HCT116 (cell line): ENCODE results near the gene ZBED5. TPM values are rescaled to one million over a fixed set of nuclear protein-coding genes. Genes with fewer than 3 reads are reported as not detected.

ENCODE experiments used
- ATAC-seq: fragments of 200-7000 bp; cut with Tn5 transposase; 2 replicates; pipeline ENCODE4 v1.9.1; 2020; ENCODE audit warnings: mild to moderate bottlenecking, moderate library complexity
- BruUV-seq: library from RNA; stranded (reverse); fragments of 400-500 nt; replicated peaks from 2 replicates; lab custom pipeline; 2021; lab: Mats Ljungman, UMichigan
- CTCF ChIA-PET: fragments of 300-600 bp; sonication (Branson Sonifier 250); formaldehyde crosslinking; loops from one replicate; lab custom pipeline; 2021; ENCODE audit warnings: antibody characterized with exemption; lab: Charles Lee
- POLR2A ChIA-PET: fragments of 300-600, 350-600 bp; sonication (Branson Sonifier 250); formaldehyde crosslinking; loops from one replicate; lab custom pipeline; 2021; ENCODE audit warnings: antibody characterized with exemption; lab: Charles Lee
- RAD21 ChIA-PET, 2 experiments: fragments of 300-600 bp; sonication (Branson Sonifier 250); formaldehyde crosslinking; loops; one replicate each; lab custom pipeline; 2023; ENCODE audit warnings: low total read pairs in 2 of 2; ENCODE audit not compliant: uncharacterized antibody in 2 of 2, unreplicated experiment in 2 of 2, low non-redundant PET in 1 of 2; lab: Charles Lee
- DNase-seq: peaks from one replicate; pipeline ENCODE4 v3.0.0-alpha.2; 2010; ENCODE audit warnings: low read depth, low spot score
- H2AFZ ChIP-seq: fragments of 200-600 bp; shearing (Covaris generic), sonication (generic); 2 replicates; pipeline ENCODE4 v1.6.1; 2017; ENCODE audit warnings: low read depth, mixed run types, mixed read lengths, antibody characterized with exemption, low read length; ENCODE audit not compliant: poor library complexity, severe bottlenecking
- H3K27ac ChIP-seq: 2 replicates; pipeline ENCODE4 v1.5.1; 2012; ENCODE audit warnings: low read depth, low read length
- H3K27me3 ChIP-seq: fragments of 200-600 bp; sonication (generic); 2 replicates; pipeline ENCODE4 v1.6.1; 2016; ENCODE audit warnings: mixed run types, low read length, mixed read lengths; ENCODE audit not compliant: insufficient read depth
- H3K36me3 ChIP-seq, 2 experiments: fragments of 200-500 bp in 1 of 2; fragments of 200-600 bp in 1 of 2; sonication (Bioruptor generic) in 1 of 2; sonication (generic) in 1 of 2; 2 replicates each; pipeline versions ENCODE4 v1.5.1 to v1.6.1; 2014 to 2016; ENCODE audit warnings: low read length in 2 of 2, inconsistent platforms in 1 of 2, mixed read lengths in 1 of 2, mixed run types in 1 of 2; ENCODE audit not compliant: insufficient read depth in 2 of 2, control insufficient read depth in 1 of 2
- H3K4me1 ChIP-seq, 2 experiments: fragments of 200-600 bp in 1 of 2; sonication (generic) in 1 of 2; 2 replicates each; pipeline versions ENCODE4 v1.5.1 to v1.6.1; 2012 to 2017; ENCODE audit warnings: low read length in 2 of 2, inconsistent platforms in 1 of 2, mild to moderate bottlenecking in 1 of 2, mixed read lengths in 1 of 2, mixed run types in 1 of 2, moderate library complexity in 1 of 2; ENCODE audit not compliant: insufficient read depth in 2 of 2, control insufficient read depth in 1 of 2
- H3K4me2 ChIP-seq: fragments of 200-600 bp; sonication (generic); 2 replicates; pipeline ENCODE4 v1.6.1; 2017; ENCODE audit warnings: mixed run types, low read length, mixed read lengths
- H3K4me3 ChIP-seq, 2 experiments: fragments of 200-600 bp in 1 of 2; sonication (generic) in 1 of 2; replicated peaks in 1 of 2; 2 replicates each; pipeline ENCODE4 v1.5.1; 2011 to 2016; ENCODE audit warnings: low read length in 2 of 2, control low read depth in 1 of 2, low read depth in 1 of 2, mild to moderate bottlenecking in 1 of 2, mixed read lengths in 1 of 2, mixed run types in 1 of 2
- H3K79me2 ChIP-seq: fragments of 200-600 bp; sonication (generic); 2 replicates; pipeline ENCODE4 v1.6.1; 2017; ENCODE audit warnings: mild to moderate bottlenecking, mixed run types, low read length, moderate library complexity, mixed read lengths; ENCODE audit not compliant: insufficient read depth
- H3K9ac ChIP-seq: fragments of 200-600 bp; sonication (generic); 2 replicates; pipeline ENCODE4 v1.6.1; 2016; ENCODE audit warnings: low read length, mixed read lengths
- H3K9me2 ChIP-seq: fragments of 200-600 bp; sonication (generic), shearing (Covaris generic); 2 replicates; pipeline ENCODE4 v1.6.1; 2017; ENCODE audit warnings: mixed run types, mild to moderate bottlenecking, moderate library complexity; ENCODE audit not compliant: insufficient read depth
- H3K9me3 ChIP-seq, 2 experiments: fragments of 200-500 bp in 1 of 2; fragments of 200-600 bp in 1 of 2; sonication (Bioruptor generic) in 1 of 2; sonication (generic) in 1 of 2; 2 replicates each; pipeline ENCODE4 v1.6.1; 2014 to 2017; ENCODE audit warnings: low read length in 2 of 2, mixed read lengths in 2 of 2, inconsistent platforms in 1 of 2, low read depth in 1 of 2, mild to moderate bottlenecking in 1 of 2, mixed run types in 1 of 2, moderate library complexity in 1 of 2; ENCODE audit not compliant: control insufficient read depth in 1 of 2, insufficient read depth in 1 of 2
- H4K20me1 ChIP-seq: fragments of 200-600 bp; sonication (generic), shearing (Covaris generic); 2 replicates; pipeline ENCODE4 v1.6.1; 2017; ENCODE audit warnings: mixed run types, mild to moderate bottlenecking, moderate library complexity; ENCODE audit not compliant: insufficient read depth
- EGR1 ChIP-seq: IDR thresholded peaks from 2 replicates; pipeline ENCODE4 v1.6.1; 2012; ENCODE audit warnings: low read depth
- MAX ChIP-seq: IDR thresholded peaks from 2 replicates; pipeline ENCODE4 v1.6.1; 2012
- POLR2A ChIP-seq: IDR thresholded peaks from 2 replicates; pipeline ENCODE4 v1.7.0; 2011; ENCODE audit warnings: borderline replicate concordance; ENCODE audit not compliant: insufficient read depth, insufficient read length; ENCODE audit errors: extremely low read depth
- POLR2AphosphoS5 ChIP-seq: IDR thresholded peaks from 2 replicates; pipeline ENCODE4 v1.6.1; 2011; ENCODE audit warnings: mild to moderate bottlenecking, low read depth, low read length, moderate library complexity
- REST ChIP-seq: IDR thresholded peaks from 2 replicates; pipeline ENCODE4 v1.6.1; 2012; ENCODE audit warnings: low read depth
- TCF7L2 ChIP-seq: IDR thresholded peaks from 2 replicates; pipeline ENCODE4 v1.7.0; 2011; ENCODE audit warnings: borderline replicate concordance, inconsistent platforms; ENCODE audit not compliant: insufficient read depth, insufficient read length; ENCODE audit errors: extremely low read depth
- YY1 ChIP-seq: IDR thresholded peaks from 2 replicates; pipeline ENCODE4 v1.6.1; 2011; ENCODE audit warnings: low read length, low read depth, moderate library complexity, mild to moderate bottlenecking; ENCODE audit not compliant: insufficient replicate concordance; ENCODE audit errors: extremely low read depth
- intact Hi-C: fragments of 100-400 bp; cut with micrococcal nuclease; formaldehyde crosslinking; loops from 2 replicates; pipeline ENCODE4 v1.10.0; 2022
- total RNA-seq: library from RNA; stranded (reverse); gene quantifications from one replicate; pipeline ENCODE4 v1.2.1, GENCODE V29; 2021; ENCODE audit not compliant: unreplicated experiment

The ZBED5 gene
- total RNA-seq, 1 experiment from 2014 or later, result 26.8 TPM

- intact Hi-C loops, result no loop called here
- BruUV-seq, result no TSS peak
- no peaks in the 10 kb centered on the region for H3K27me3 ChIP-seq
- no peak for TF ChIP-seq POLR2AphosphoS5
- TF ChIP-seq YY1, result no peak
- no peak for TF ChIP-seq REST
- no peak for TF ChIP-seq TCF7L2
- no peak for TF ChIP-seq EGR1
- no peak for TF ChIP-seq MAX
- TF ChIP-seq POLR2A, result no peak
- TF ChIP-seq, all 23 proteins: peak for 0
- no peak for DNase-seq
- no peaks in the 10 kb centered on the region for H3K9me2 ChIP-seq
- ChIA-PET POLR2A (interaction anchor here (0.9 to 2.1 kb wide), 4 partner anchors 9 to 52 kb away, joined by 3 to 11 read pairs (median 7); partner anchors contain the start of genes EIF4G2 and ZBED5), CTCF (interaction anchor here (1.4 kb wide), 1 partner anchor 31 kb away, joined by 3 read pairs; no protein-coding TSS in a partner anchor), RAD21 (no interaction called here)
- H3K4me3 ChIP-seq, result no peak overlapping the region
- no peak overlapping the region for H2AFZ ChIP-seq
- no peak overlapping the region for H3K4me2 ChIP-seq
- peaks cover 2 to 12% of the 10 kb centered on the region in 2 experiments; a peak in 1 of 4 replicates for H3K36me3 ChIP-seq
- ATAC-seq, result no peak
- H3K4me1 ChIP-seq, result no peaks in the 10 kb centered on the region
- H3K9ac ChIP-seq, result no peak overlapping the region
- H4K20me1 ChIP-seq, result no peaks in the 10 kb centered on the region
- no peak overlapping the region for H3K27ac ChIP-seq
- H3K79me2 ChIP-seq, result no peaks in the 10 kb centered on the region; the same call in 1 of the 2 replicates
- H3K9me3 ChIP-seq, result no peaks in the 10 kb centered on the region
Observed at GRCh38 chr11:10847960-10848860, 9.6 kb downstream of the ZBED5 start.
